Measurements from ENCODE around the gene UGCG. TPM values are rescaled to one million over a fixed set of nuclear protein-coding genes. Genes with fewer than 3 reads are reported as not detected.

Gene UGCG
- total RNA-seq, 1 donor: 121 TPM

GRCh38 chr9:111970827-111971226, 74.2 kb downstream of the UGCG start:
- Histone ChIP-seq H3K4me2 (ENCODE audit: insufficient read depth, low read length) (no peak overlapping the region), H3K9me3 (ENCODE audit: low read depth, low read length) (no peaks in the 10 kb centered on the region), H2AFZ (ENCODE audit: low read length) (no peak overlapping the region), H3K4me1 (ENCODE audit: insufficient read depth, low read length) (peaks cover 24% of the 10 kb centered on the region), H3K27ac (ENCODE audit: low read depth, low read length) (no peak overlapping the region), H3K79me2 (ENCODE audit: insufficient read depth, low read length) (no peaks in the 10 kb centered on the region), H3K27me3 (ENCODE audit: insufficient read depth, low read length) (no peaks in the 10 kb centered on the region), H4K20me1 (ENCODE audit: insufficient read depth, low read length) (no peaks in the 10 kb centered on the region), H3K36me3 (ENCODE audit: insufficient read depth, low read length) (no peaks in the 10 kb centered on the region), H3K4me3 (ENCODE audit: insufficient read depth, low read length) (no peak overlapping the region)
- TF ChIP-seq CTCF (IDR thresholded peaks at IDR 0.05; ENCODE audit: extremely low read depth, low read depth, low read length): no peak
- peak; percentile 76 for DNase-seq (ENCODE audit: insufficient read length, low spot score, missing footprints)

- Histone ChIP-seq H3K79me2 (ENCODE audit: insufficient read depth, low read length) (no peaks in the 10 kb centered on the region), H3K9me3 (ENCODE audit: low read depth, low read length) (no peaks in the 10 kb centered on the region), H3K27ac (ENCODE audit: low read depth, low read length) (peak overlapping the region; percentile 56), H2AFZ (ENCODE audit: low read length) (peak overlapping the region; percentile 30), H4K20me1 (ENCODE audit: insufficient read depth, low read length) (no peaks in the 10 kb centered on the region), H3K4me3 (ENCODE audit: insufficient read depth, low read length) (no peak overlapping the region), H3K27me3 (ENCODE audit: insufficient read depth, low read length) (no peaks in the 10 kb centered on the region), H3K36me3 (ENCODE audit: insufficient read depth, low read length) (no peaks in the 10 kb centered on the region), H3K4me1 (ENCODE audit: insufficient read depth, low read length) (peaks cover 19% of the 10 kb centered on the region), H3K4me2 (ENCODE audit: insufficient read depth, low read length) (peak overlapping the region; percentile 43)
- peak; percentile 89 for DNase-seq (ENCODE audit: insufficient read length, low spot score, missing footprints)
- TF ChIP-seq CTCF (IDR thresholded peaks at IDR 0.05; ENCODE audit: extremely low read depth, low read depth, low read length): no peak
These were observed 77.6 kb downstream of the UGCG start for GRCh38 chr9:111974092-111974681.

GRCh38 chr9:111975709-111976108, 79.1 kb downstream of the UGCG start:
- TF ChIP-seq CTCF (IDR thresholded peaks at IDR 0.05; ENCODE audit: extremely low read depth, low read depth, low read length): no peak
- Histone ChIP-seq H3K4me3 (ENCODE audit: insufficient read depth, low read length) (no peak overlapping the region), H3K9me3 (ENCODE audit: low read depth, low read length) (no peaks in the 10 kb centered on the region), H3K27ac (ENCODE audit: low read depth, low read length) (no peak overlapping the region), H3K4me1 (ENCODE audit: insufficient read depth, low read length) (peaks cover 16% of the 10 kb centered on the region), H2AFZ (ENCODE audit: low read length) (peak overlapping the region; percentile 9), H3K27me3 (ENCODE audit: insufficient read depth, low read length) (no peaks in the 10 kb centered on the region), H3K36me3 (ENCODE audit: insufficient read depth, low read length) (no peaks in the 10 kb centered on the region), H4K20me1 (ENCODE audit: insufficient read depth, low read length) (no peaks in the 10 kb centered on the region), H3K4me2 (ENCODE audit: insufficient read depth, low read length) (no peak overlapping the region), H3K79me2 (ENCODE audit: insufficient read depth, low read length) (no peaks in the 10 kb centered on the region)
- DNase-seq (ENCODE audit: insufficient read length, low spot score, missing footprints): no peak

- H3K4me3 ChIP-seq (ENCODE audit: insufficient read depth, low read length): no peak overlapping the region
- TF ChIP-seq CTCF (IDR thresholded peaks at IDR 0.05; ENCODE audit: extremely low read depth, low read depth, low read length): no peak
- H3K27ac ChIP-seq (ENCODE audit: low read depth, low read length): no peak overlapping the region
- H3K4me1 ChIP-seq (ENCODE audit: insufficient read depth, low read length): peaks cover 16% of the 10 kb centered on the region
- H3K4me2 ChIP-seq (ENCODE audit: insufficient read depth, low read length): no peak overlapping the region
- no peaks in the 10 kb centered on the region for H3K27me3 ChIP-seq (ENCODE audit: insufficient read depth, low read length)
- no peaks in the 10 kb centered on the region for H3K36me3 ChIP-seq (ENCODE audit: insufficient read depth, low read length)
- H3K79me2 ChIP-seq (ENCODE audit: insufficient read depth, low read length): no peaks in the 10 kb centered on the region
- H3K9me3 ChIP-seq (ENCODE audit: low read depth, low read length): no peaks in the 10 kb centered on the region
- H4K20me1 ChIP-seq (ENCODE audit: insufficient read depth, low read length): no peaks in the 10 kb centered on the region
- H2AFZ ChIP-seq (ENCODE audit: low read length): no peak overlapping the region
- DNase-seq (ENCODE audit: insufficient read length, low spot score, missing footprints): peak; percentile 62
These were observed 82.0 kb downstream of the UGCG start for GRCh38 chr9:111978616-111979015.

Data from osteoblast (primary cell).